ENCODE measurements around the gene OAF.
"Not testable (repeated sequence)": the region's sequence is repeated elsewhere in the genome, so short reads cannot be mapped to it uniquely, and the experiment has no call there.

OAF gene

DNA sequence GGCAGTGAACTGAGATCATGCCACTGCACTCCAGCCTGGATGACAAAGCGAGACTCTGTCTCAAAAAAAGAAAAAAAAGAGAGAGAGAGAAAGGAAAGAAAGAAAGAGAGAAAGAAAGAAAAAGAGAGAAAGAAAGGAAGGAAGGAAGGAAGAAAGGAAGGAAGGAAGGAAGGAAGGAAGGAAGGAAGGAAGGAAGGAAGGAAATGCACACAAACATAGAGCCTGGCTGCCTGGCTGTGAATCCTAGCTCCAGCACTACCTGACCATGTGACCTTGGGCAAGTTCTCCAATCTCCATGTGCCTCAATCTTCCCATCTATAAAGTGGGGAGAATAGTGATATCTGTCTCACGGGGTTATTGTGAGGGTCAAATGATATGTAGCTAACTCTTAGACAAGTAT, 63.1 kb downstream of the OAF start:
- not testable (repeated sequence) for DNase-seq

- DNase-seq: no peak
These were observed 68.7 kb downstream of the OAF start for GRCh38 chr11:120279502-120279901.

Measured in CD4-positive, alpha-beta T cell treated with Interleukin-1 beta for 1 hour (primary cell).